ENCODE data around the gene PRSS36.

The PRSS36 gene

DNA sequence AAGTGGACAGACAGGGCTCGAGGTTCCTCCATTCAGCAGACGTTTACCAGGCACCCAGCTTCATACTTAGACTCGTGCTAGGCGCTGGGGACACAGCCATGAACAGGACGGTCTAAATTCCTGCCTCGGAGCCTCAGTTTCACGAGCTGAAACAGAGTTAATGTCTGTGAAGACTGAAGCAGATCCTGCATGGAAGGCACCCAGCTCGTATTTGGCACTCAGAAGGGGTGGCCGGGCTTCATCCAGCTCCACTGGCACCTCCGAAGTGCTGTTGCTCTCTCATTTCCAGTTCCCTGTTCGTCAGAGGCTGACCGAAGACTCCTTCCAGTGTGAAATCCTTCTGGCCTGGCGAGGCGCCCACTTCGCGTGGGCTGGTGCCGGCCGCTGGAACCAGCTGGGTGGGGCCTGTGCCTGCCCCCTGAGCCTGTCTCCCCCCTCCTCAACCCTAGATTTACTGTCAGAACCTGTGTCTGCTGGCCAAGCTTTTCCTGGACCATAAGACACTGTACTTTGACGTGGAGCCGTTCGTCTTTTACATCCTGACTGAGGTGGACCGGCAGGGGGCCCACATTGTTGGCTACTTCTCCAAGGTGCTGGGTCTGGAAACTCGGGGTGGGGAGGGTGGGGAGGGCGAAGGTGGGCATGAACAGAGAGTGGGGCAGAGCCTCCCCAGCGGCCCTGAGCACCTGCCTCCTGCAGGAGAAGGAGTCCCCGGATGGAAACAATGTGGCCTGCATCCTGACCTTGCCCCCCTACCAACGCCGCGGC lies 20.1 kb downstream of the PRSS36 start:
- no peak for TF ChIP-seq ZNF274 (IDR thresholded peaks at IDR 0.05; ENCODE audit: low read depth, low read length)
- no peak overlapping the region for H3K4me3 ChIP-seq (ENCODE audit: low read length)

DNA sequence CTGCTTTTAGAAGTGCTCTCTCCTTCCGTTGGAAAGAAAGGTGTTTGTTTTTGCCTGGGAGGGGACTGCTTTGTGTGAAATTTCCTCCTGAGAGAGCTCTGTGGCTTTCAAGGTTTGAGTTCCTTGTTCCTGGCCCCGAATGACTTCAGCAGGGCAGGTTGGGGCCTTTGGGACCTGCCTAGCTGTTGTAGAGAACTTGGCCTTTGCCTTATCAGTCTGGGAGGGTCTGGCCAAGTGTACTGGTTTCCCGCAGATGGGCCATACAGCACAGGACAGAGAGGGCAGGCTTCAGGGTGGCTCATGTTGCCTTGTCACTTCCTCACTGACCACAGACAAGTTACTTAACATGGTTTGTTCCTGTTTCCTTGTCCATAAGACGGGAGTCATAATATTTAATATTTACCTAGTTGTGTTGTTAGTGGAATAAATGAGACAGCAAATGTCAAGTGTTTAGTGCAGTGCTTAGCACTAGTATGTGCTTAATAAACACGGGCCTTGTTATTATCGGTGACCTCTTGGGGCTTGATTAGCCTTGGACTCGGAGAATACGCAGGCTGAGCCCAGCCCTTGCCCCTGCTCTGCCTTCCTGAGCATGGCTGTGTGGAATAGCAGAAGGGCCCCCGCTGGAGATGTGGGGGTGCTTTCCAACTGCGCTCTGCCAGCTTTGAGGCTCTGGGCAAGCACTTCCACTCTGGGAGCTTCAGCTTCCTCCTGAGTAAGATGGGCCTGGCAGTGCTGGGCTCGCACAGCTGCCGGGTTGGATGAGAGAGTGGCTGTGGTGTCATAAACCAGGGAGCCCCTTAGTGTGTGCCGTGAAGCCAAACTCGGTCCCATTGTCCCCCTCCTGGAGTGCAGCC lies 20.9 kb downstream of the PRSS36 start:
- no peak overlapping the region for H3K4me3 ChIP-seq (ENCODE audit: low read length)
- no peak for TF ChIP-seq ZNF274 (IDR thresholded peaks at IDR 0.05; ENCODE audit: low read depth, low read length)

DNA sequence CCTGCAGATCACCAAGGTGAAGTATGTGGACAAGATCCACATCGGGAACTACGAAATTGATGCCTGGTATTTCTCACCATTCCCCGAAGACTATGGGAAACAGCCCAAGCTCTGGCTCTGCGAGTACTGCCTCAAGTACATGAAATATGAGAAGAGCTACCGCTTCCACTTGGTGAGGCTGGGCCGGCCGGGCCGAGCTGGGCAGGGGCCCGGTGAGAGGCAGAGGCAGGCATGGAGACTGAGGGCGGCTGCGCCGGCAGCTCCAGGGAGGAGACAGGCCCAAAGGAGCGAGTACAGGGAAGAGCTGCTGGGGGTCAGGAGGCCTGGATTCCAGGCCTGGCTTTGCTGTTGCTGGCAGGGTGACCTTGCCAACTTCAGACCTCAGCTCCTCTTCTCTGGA lies 22.7 kb downstream of the PRSS36 start:
- TF ChIP-seq ZNF274 (IDR thresholded peaks at IDR 0.05; ENCODE audit: low read depth, low read length): no peak
- no peak overlapping the region for H3K4me3 ChIP-seq (ENCODE audit: low read length)

DNA sequence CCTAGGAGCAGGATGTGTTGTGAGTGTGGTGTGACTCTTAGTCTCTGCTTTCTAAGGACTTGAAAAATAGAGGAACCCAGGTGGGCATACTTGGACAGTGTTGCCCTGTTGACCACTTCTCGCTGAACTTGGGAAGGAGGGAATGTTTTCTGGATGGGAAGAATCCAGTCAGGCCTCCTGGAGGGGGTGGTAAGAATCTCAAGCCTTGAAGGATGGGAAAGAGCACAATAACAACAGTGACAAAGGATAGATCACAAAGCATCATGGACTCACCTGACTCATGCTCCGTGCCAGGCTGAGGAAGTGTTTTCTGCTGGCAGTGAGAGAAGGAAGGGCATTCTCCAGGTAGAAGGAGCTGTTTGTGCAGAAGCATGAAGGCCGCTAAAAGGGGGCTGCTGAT lies 24.0 kb downstream of the PRSS36 start:
- no peak overlapping the region for H3K4me3 ChIP-seq (ENCODE audit: low read length)
- TF ChIP-seq ZNF274 (IDR thresholded peaks at IDR 0.05; ENCODE audit: low read depth, low read length): no peak

DNA sequence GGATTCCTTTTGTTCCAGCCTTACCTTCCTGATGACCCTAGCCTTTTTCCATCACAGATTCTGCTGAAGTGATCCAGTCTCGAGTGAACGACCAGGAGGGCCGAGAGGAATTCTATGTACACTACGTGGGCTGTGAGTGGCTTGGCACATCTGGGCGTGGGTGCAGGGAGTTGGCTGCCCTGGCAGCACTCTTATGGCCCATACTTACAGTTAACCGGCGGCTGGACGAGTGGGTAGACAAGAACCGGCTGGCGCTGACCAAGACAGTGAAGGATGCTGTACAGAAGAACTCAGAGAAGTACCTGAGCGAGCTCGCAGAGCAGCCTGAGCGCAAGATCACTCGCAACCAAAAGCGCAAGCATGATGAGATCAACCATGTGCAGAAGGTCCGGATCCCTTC lies 29.7 kb downstream of the PRSS36 start:
- TF ChIP-seq ZNF274 (IDR thresholded peaks at IDR 0.05; ENCODE audit: low read depth, low read length): no peak

DNA sequence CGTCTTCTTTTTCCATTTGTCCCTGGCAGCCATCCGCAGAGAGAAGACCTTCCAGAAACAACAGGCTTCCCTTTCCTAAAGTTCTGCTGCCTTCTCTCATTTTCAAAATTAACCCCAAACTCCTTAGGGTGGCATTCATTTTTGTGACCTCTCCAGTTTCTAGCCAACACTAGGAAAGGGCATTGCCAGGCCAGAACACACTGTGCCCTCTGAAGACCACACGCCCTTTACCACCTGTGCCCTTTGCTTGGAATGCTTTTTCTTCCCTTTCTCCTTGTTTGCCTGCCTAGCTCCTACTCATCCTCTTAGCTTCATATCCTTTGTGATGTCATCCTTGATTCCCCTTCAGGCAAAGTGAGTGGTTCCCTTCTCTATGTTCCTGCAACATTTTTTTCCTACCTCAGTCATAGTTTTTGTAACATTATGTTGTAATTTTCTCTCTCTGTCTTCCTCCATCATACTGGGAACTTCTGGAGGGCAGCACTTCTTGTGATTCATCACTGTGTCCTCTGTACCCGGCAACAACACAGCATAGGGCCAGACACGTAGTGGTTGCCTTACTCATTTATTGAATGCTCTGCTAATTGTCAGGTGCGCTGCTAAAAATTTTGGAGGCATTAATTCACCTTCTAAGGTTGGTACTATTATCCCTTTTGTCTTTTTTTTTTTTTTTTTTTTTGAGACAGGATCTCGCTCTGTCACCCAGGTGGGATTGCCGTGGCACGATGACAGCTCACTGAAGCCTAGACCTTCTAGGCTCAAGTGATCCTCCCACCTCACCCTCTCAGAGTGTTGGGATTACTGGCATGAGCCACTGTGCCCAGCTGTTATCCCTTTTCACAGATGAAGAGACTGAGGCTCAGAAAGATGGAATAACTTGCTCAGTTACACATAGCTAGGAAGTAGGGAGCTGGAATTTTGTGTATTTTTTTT lies 31.4 kb downstream of the PRSS36 start:
- H3K4me3 ChIP-seq (ENCODE audit: low read length): peak overlapping the region; percentile 75
- no peak for TF ChIP-seq ZNF274 (IDR thresholded peaks at IDR 0.05; ENCODE audit: low read depth, low read length)

More for the DNA sequence above, 29.7 kb downstream of the PRSS36 start:
- H3K4me3 ChIP-seq (ENCODE audit: low read length): no peak overlapping the region

DNA sequence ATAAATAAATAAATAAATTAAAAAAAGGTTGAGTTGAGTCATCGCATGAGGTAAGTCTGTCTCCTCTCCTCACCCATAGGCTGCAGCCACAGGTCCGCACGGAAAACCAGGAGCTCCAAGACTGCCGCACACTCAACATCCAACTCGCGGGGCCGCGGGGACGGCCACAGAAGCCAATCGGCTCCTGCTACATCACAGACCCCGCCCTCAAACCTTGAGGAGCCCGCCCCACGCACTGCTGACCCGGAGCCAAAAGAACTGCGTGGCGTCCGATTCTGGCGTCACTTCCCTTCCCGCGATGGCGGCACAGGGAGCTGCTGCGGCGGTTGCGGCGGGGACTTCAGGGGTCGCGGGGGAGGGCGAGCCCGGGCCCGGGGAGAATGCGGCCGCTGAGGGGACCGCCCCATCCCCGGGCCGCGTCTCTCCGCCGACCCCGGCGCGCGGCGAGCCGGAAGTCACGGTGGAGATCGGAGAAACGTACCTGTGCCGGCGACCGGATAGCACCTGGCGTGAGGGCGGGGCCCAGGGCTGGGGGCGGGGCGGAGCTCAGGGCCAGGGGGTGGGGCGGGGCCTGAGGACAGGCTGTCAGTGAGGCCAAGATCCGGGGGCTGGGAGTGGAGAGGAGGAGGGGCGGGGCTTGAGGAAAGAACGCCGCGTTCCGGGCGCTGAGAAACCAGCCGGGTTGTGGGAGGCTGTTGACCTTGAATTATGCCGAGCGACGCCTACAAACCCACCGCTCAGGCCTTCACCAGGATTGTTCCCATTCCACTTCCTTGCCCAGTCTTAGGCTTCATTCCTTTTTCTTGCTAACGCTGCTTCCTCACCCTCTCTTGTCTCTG lies 32.3 kb downstream of the PRSS36 start, which contains the start of gene KAT8:
KAT8 (plus strand) TSS at position 281 of the 839 bp plus-strand sequence; CDS start at position 299, 18 bp downstream.
- H3K4me3 ChIP-seq (ENCODE audit: low read length): peak within 1 kb of the TSS; percentile 75

DNA sequence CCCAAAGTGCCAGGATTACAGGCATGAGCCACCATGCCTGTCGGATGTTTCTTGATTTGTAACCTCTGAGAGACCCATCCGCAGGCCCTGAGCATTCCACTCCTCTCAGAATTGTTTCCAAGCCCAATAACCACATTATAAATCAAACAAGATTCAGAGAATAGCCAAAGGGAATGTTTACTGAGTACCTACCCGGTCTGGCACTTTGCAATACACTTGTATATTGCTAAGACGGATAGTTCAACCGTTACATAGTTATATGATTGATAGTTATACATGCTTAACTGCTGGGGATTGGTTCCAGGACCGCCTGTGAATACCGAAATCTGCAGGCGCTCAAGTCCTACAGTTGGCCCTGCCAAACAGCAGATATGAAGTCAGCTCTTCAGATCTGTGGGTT lies 35.4 kb downstream of the PRSS36 start:
- no peak for TF ChIP-seq ZNF274 (IDR thresholded peaks at IDR 0.05; ENCODE audit: low read depth, low read length)
- no peak overlapping the region for H3K4me3 ChIP-seq (ENCODE audit: low read length)

More for the DNA sequence above, 32.3 kb downstream of the PRSS36 start, which contains the start of gene KAT8:
- TF ChIP-seq ZNF274 (IDR thresholded peaks at IDR 0.05; ENCODE audit: low read depth, low read length): no peak

DNA sequence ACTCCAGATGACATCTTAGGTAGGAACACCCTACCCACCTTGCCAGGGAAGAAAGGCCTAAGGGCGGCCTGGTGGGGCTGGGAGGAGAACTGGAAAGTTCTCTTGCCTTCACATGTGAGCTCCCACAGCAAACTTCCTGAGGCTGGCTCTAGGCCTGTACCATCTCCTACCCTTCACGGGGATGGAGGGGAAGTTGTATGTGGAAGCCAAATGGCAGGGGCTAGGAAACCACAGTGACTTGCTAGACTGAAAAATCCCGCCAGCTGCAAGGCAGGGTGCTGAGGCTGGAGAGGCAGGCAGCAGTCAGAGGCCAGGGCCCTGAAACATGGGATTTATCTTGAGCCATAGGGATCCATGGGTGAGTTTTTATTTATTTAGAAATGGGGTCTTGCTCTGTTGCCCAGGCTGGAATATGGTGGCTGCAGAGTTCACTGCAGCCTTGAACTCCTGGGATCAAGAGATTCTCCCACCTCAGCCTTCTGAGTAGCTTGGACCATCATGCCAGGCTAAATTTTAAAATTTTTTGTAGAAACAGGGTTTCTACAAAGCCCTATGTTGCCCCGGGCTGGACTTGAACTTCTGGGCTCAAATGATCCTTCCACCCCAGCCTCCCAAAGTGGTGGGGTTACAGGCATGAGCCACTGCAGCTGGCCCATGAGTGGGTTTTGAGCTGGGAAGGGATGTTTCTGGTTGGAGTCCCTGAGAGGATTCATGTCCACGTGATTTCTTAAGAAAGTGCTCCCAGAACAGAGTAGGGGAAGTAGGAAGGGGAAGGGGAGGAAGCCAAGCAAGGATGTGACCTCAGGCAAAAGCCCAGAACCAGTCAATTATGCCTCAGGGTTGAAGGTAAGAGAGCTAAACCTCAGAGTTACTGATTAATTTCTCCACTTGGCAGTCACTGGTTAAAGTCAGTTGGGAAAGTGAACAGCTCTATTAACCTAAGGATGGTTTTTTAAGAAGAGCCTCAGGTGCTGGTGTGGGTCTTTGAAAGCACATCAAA lies 36.4 kb downstream of the PRSS36 start:
- TF ChIP-seq ZNF274 (IDR thresholded peaks at IDR 0.05; ENCODE audit: low read depth, low read length): no peak
- no peak overlapping the region for H3K4me3 ChIP-seq (ENCODE audit: low read length)

DNA sequence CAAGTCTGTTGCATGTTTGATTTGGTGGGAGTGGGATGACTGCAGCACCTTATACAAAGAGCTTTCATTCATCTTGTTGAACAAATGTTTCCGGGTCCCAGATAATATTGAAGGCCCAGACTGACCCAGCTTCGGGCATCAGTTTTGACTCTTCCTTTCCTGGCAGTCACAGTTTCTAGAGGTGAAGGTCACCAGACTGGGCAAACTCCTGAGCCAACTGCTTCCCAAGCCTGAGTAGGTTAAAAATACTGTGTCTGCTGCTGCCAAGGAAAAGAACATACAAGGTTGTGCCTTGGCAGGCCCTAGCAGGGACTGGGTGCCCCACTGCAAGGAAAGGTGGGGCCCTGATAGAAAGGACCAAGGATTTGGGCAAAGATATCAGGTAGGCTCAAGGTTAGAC lies 37.2 kb downstream of the PRSS36 start:
- TF ChIP-seq ZNF274 (IDR thresholded peaks at IDR 0.05; ENCODE audit: low read depth, low read length): no peak
- no peak overlapping the region for H3K4me3 ChIP-seq (ENCODE audit: low read length)

DNA sequence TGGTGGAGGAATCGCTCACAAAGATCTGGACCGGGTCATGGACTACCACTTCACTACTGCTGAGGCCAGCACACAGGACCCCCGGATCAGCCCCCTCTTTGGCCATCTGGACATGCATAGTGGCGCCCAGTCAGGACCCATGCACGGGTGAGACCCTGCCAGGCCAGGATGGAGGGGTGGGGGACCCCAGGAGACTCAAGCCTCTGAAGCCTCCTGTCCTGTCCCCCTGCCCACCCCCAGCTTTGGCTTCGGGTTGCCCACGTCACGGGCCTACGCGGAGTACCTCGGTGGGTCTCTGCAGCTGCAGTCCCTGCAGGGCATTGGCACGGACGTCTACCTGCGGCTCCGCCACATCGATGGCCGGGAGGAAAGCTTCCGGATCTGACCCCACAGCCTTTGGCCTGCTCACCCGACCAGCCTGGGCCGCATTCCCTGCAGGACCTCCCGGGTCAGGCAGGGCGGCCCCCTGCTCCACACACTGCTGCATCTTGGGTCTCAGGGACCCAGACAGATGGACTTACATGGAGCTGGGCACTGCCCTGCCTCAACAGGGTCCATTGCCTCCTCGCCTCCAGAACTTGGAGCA lies 37.9 kb downstream of the PRSS36 start:
- no peak for TF ChIP-seq ZNF274 (IDR thresholded peaks at IDR 0.05; ENCODE audit: low read depth, low read length)
- no peak overlapping the region for H3K4me3 ChIP-seq (ENCODE audit: low read length)
